Upper lobe of left lung (tissue), 6 donors: ENCODE data around the gene NR0B2. TPM values are rescaled to one million over a fixed set of nuclear protein-coding genes. Genes with fewer than 3 reads are reported as not detected.

Source experiments
- ATAC-seq, 2 donors: fragments of 200-7000 bp; cut with Tn5 transposase; one replicate each; pipeline ENCODE4 v1.9.1; 2022; ENCODE audit warnings: mild to moderate bottlenecking in 2 of 2, moderate library complexity in 2 of 2; ENCODE audit not compliant: low FRiP score in 2 of 2
- DNase-seq, 2 donors: peaks; one replicate each; pipeline ENCODE4 v3.0.0-alpha.2; 2019 to 2020
- H3K27ac ChIP-seq, 4 donors: fragments of 200-600 bp; sonication (generic); one replicate each; pipeline ENCODE4 v1.5.1; 2016 to 2019
- H3K27me3 ChIP-seq, 4 donors: fragments of 200-600 bp; sonication (generic); one replicate each; pipeline ENCODE4 v1.5.1; 2017 to 2019
- H3K36me3 ChIP-seq, 4 donors: fragments of 200-600 bp; sonication (generic); one replicate each; pipeline ENCODE4 v1.5.1; 2016 to 2019
- H3K4me1 ChIP-seq, 4 donors: fragments of 200-600 bp; sonication (generic); one replicate each; pipeline ENCODE4 v1.5.1; 2018 to 2019
- H3K4me3 ChIP-seq, 4 donors: fragments of 200-600 bp; sonication (generic); one replicate each; pipeline ENCODE4 v1.5.1; 2017 to 2019; ENCODE audit warnings: mild to moderate bottlenecking in 2 of 4, moderate library complexity in 1 of 4
- H3K9me3 ChIP-seq, 4 donors: fragments of 200-600 bp; sonication (generic); one replicate each; pipeline ENCODE4 v1.5.1; 2018 to 2019
- EP300 ChIP-seq, 4 donors: sonication (generic); formaldehyde crosslinking; IDR thresholded peaks; one replicate each; pipeline ENCODE4 v1.5.1; 2017; ENCODE audit warnings: antibody characterized with exemption in 4 of 4, control low read depth in 2 of 4
- POLR2A ChIP-seq, 4 donors: fragments of 450-650 bp; IDR thresholded peaks; one replicate each; pipeline ENCODE4 v1.5.1; 2016 to 2017; ENCODE audit warnings: antibody characterized with exemption in 4 of 4, mild to moderate bottlenecking in 2 of 4
- POLR2AphosphoS5 ChIP-seq, 2 donors: sonication (generic); formaldehyde crosslinking; IDR thresholded peaks; one replicate each; pipeline ENCODE4 v1.5.1; 2017; ENCODE audit warnings: antibody characterized with exemption in 2 of 2
- WGBS, 2 donors: methylation state at CpG; one replicate each; pipeline ENCODE4 v1.1.5; 2017 to 2018; 5-methylcytosine and 5-hydroxymethylcytosine counted together
- total RNA-seq, 6 donors: library from RNA; depleted of rRNA in 4 of 6; stranded (reverse); fragments of >200 nt in 4 of 6; gene quantifications; one replicate each; pipeline versions ENCODE4 v1.1.0 to v1.2.1, GENCODE V29; 2016 to 2021
- TF ChIP-seq, protein P1 (sequence below), 6 experiments: fragments of 450-650 bp in 4 of 6; fragments of 200-600 bp in 2 of 6; sonication (generic) in 2 of 6; IDR thresholded peaks; one replicate each; pipeline ENCODE4 v1.5.1; 2016 to 2019; ENCODE audit warnings: antibody characterized with exemption in 6 of 6
- donor health status: DM: no; HTN: no; CAD: no; lungs with moderate emphysema.
- donor health status: DM: no; HTN: yes; CAD: no; lungs with severe emphysema.

Gene NR0B2
- total RNA-seq, 6 donors from 2014 or later: 0.89 to 8.8 (median 2.4) TPM; not detected in 1

- peaks cover 26 to 70% (median 63%) of the 10 kb centered on the region in 4 donors for H3K36me3 ChIP-seq
Observed at GRCh38 chr1:26890467-26890796, 23.3 kb downstream of the NR0B2 start.

GRCh38 chr1:26889551-26890466, 24.0 kb downstream of the NR0B2 start, which contains the start of gene GPN2:
Gene GPN2 (minus strand): TSS chr1:26890283. CDS start chr1:26890096, 187 bp downstream.
- WGBS, 2 donors: 0 to 3% methylated on average over 7 to 68 of the region's 89 CpGs
- H3K4me3 ChIP-seq: peak within 1 kb of the TSS; percentile 73 to 100 (median 88)
- H3K4me1 ChIP-seq: peaks cover 13 to 23% (median 15%) of the 10 kb centered on the region in 4 donors
- H3K36me3 ChIP-seq: peaks cover 32 to 70% (median 63%) of the 10 kb centered on the region in 4 donors
- ATAC-seq: peak; percentile 93 to 97
- H3K27me3 ChIP-seq: no peaks in the 10 kb centered on the region
- DNase-seq: peak; percentile 85 to 92
- peak within 1 kb of the TSS; percentile 88 to 97 (median 94) for H3K27ac ChIP-seq
- no peaks in the 10 kb centered on the region for H3K9me3 ChIP-seq
- no peak for TF ChIP-seq EP300 (IDR thresholded peaks at IDR 0.05)
- TF ChIP-seq, protein P1, sequence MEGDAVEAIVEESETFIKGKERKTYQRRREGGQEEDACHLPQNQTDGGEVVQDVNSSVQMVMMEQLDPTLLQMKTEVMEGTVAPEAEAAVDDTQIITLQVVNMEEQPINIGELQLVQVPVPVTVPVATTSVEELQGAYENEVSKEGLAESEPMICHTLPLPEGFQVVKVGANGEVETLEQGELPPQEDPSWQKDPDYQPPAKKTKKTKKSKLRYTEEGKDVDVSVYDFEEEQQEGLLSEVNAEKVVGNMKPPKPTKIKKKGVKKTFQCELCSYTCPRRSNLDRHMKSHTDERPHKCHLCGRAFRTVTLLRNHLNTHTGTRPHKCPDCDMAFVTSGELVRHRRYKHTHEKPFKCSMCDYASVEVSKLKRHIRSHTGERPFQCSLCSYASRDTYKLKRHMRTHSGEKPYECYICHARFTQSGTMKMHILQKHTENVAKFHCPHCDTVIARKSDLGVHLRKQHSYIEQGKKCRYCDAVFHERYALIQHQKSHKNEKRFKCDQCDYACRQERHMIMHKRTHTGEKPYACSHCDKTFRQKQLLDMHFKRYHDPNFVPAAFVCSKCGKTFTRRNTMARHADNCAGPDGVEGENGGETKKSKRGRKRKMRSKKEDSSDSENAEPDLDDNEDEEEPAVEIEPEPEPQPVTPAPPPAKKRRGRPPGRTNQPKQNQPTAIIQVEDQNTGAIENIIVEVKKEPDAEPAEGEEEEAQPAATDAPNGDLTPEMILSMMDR (IDR thresholded peaks at IDR 0.05): peak in 1 of 6 experiments; percentile 16
- TF ChIP-seq POLR2AphosphoS5 (IDR thresholded peaks at IDR 0.05): peak; percentile 88 to 90
- peak in 3 of 4 donors; percentile 69 to 85 (median 85) for TF ChIP-seq POLR2A (IDR thresholded peaks at IDR 0.05)

More at GRCh38 chr1:26890467-26890796, 23.3 kb downstream of the NR0B2 start:
- Histone ChIP-seq H3K27me3 (no peaks in the 10 kb centered on the region), H3K4me1 (peaks cover 13 to 23% (median 15%) of the 10 kb centered on the region in 4 donors), H3K4me3 (peak overlapping the region; percentile 73 to 100 (median 88)), H3K9me3 (no peaks in the 10 kb centered on the region), H3K27ac (peak overlapping the region; percentile 88 to 97 (median 94))
- TF ChIP-seq, protein P1 (IDR thresholded peaks at IDR 0.05): peak in 1 of 6 experiments; percentile 2
- TF ChIP-seq POLR2A (IDR thresholded peaks at IDR 0.05): no peak
- no peak for DNase-seq
- peak; percentile 24 to 67 for ATAC-seq
- 3 to 4% methylated on average over 10 to 12 of the region's 12 CpGs for WGBS, 2 donors

GRCh38 chr1:26888231-26888630, 25.5 kb downstream of the NR0B2 start:
- no peak for ATAC-seq
- Histone ChIP-seq H3K27me3 (no peaks in the 10 kb centered on the region), H3K4me3 (no peak overlapping the region), H3K27ac (no peak overlapping the region), H3K4me1 (peaks cover 13 to 23% (median 15%) of the 10 kb centered on the region in 4 donors), H3K9me3 (no peaks in the 10 kb centered on the region), H3K36me3 (peaks cover 41 to 70% (median 66%) of the 10 kb centered on the region in 4 donors)
- no peak for DNase-seq
- 86 to 100% methylated on average over 1 of the region's 1 CpG for WGBS, 2 donors
- no peak for TF ChIP-seq EP300 (IDR thresholded peaks at IDR 0.05)
- TF ChIP-seq, protein P1 (IDR thresholded peaks at IDR 0.05): no peak
- no peak for TF ChIP-seq POLR2A (IDR thresholded peaks at IDR 0.05)
- TF ChIP-seq POLR2AphosphoS5 (IDR thresholded peaks at IDR 0.05): no peak

DNA sequence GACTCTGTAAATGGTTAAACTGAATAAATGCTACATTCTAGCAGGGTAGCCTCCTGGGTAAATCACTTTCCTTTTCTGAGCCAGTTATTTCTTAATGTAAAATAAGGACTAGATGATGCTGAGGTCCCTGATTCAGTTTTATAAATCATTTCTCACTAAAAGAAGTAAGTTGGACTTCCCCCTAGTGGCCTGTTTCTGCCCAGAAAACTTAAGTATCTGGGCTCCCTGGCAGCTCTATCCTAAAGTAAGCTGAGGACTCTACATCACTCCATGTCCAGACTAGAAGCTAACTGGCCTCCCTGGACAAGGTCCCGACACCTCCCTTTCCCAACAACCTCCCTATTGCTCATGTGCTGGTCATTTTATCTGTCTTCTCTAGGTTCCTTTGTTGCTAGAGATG, 26.6 kb downstream of the NR0B2 start:
- Histone ChIP-seq H3K4me3 (no peak overlapping the region), H3K36me3 (peaks cover 43 to 70% (median 66%) of the 10 kb centered on the region in 4 donors), H3K27ac (no peak overlapping the region), H3K4me1 (peaks cover 13 to 23% (median 15%) of the 10 kb centered on the region in 4 donors), H3K9me3 (no peaks in the 10 kb centered on the region), H3K27me3 (no peaks in the 10 kb centered on the region)
- TF ChIP-seq POLR2A (IDR thresholded peaks at IDR 0.05) (no peak), POLR2AphosphoS5 (IDR thresholded peaks at IDR 0.05) (no peak), EP300 (IDR thresholded peaks at IDR 0.05) (no peak)
- TF ChIP-seq, protein P1 (IDR thresholded peaks at IDR 0.05): no peak
- ATAC-seq (no peak), DNase-seq (no peak)
- 81 to 83% methylated on average over 1 of the region's 1 CpG for WGBS, 2 donors
